HepG2 (cell line): ENCODE measurements around the gene ELFN1. TPM values are rescaled to one million over a fixed set of nuclear protein-coding genes. Genes with fewer than 3 reads are reported as not detected.

Experiments used
- ATAC-seq: fragments of 200-7000 bp; cut with Tn5 transposase; 3 replicates; pipeline ENCODE4 v1.9.1; 2020; ENCODE audit warnings: mild to moderate bottlenecking, moderate library complexity
- BruUV-seq: library from RNA; stranded (reverse); fragments of 400-500 nt; replicated peaks from 2 replicates; lab custom pipeline; 2021; lab: Mats Ljungman, UMichigan
- CTCF ChIA-PET: fragments of 300-600 bp; formaldehyde crosslinking; extraction: SDS; loops from one replicate; lab custom pipeline; 2021; ENCODE audit warnings: low total read pairs, inconsistent platforms, low intra/inter-chr PET ratio; lab: Yijun Ruan, JAX
- POLR2A ChIA-PET: fragments of 350-600 bp; sonication (Branson Sonifier 250); formaldehyde crosslinking; loops from one replicate; lab custom pipeline; 2020; ENCODE audit warnings: antibody characterized with exemption, inconsistent platforms; lab: Yijun Ruan, JAX
- DNase-seq: peaks from one replicate; pipeline ENCODE4 v3.0.0-alpha.2; 2015; ENCODE audit warnings: low spot score
- FAIRE-seq: peaks from 3 replicates; lab custom pipeline; 2011; peaks lifted over from hg19 to GRCh38; lab: Jason Lieb, UNC
- H2AFZ ChIP-seq: one replicate; pipeline ENCODE4 v1.6.1; 2011; ENCODE audit warnings: low read length, inconsistent platforms
- H3K27ac ChIP-seq: fragments of 300-600 bp; 3 replicates; pipeline ENCODE4 v1.8.0; 2011; ENCODE audit warnings: mixed run types, mild to moderate bottlenecking, mixed read lengths, low read length, inconsistent platforms; ENCODE audit not compliant: insufficient read depth; ENCODE audit errors: extremely low read length
- H3K27me3 ChIP-seq, 2 experiments: fragments of 200-600 bp in 1 of 2; 2 replicates in 1 of 2; 3 replicates in 1 of 2; pipeline versions ENCODE4 v1.6.0 to v1.8.0; 2011; ENCODE audit warnings: low read length in 2 of 2, mild to moderate bottlenecking in 2 of 2, moderate library complexity in 2 of 2, inconsistent platforms in 1 of 2; ENCODE audit not compliant: insufficient read depth in 2 of 2, control insufficient read depth in 1 of 2
- H3K36me3 ChIP-seq, 2 experiments: fragments of 200-600 bp in 1 of 2; replicated peaks in 1 of 2; 2 replicates in 1 of 2; 3 replicates in 1 of 2; pipeline versions ENCODE4 v1.5.1 to v1.8.0; 2011; ENCODE audit warnings: low read length in 2 of 2, inconsistent platforms in 1 of 2; ENCODE audit not compliant: insufficient read depth in 2 of 2, control insufficient read depth in 1 of 2
- H3K4me1 ChIP-seq: 2 replicates; pipeline ENCODE4 v1.5.1; 2012; ENCODE audit warnings: low read length, inconsistent platforms; ENCODE audit not compliant: insufficient read depth
- H3K4me2 ChIP-seq: 2 replicates; pipeline ENCODE4 v1.6.0; 2011; ENCODE audit warnings: low read depth, low read length, inconsistent platforms
- H3K4me3 ChIP-seq, 3 experiments: fragments of 200-600 bp in 1 of 3; sonication (generic), shearing (Covaris generic) in 1 of 3; replicated peaks in 1 of 3; 2 replicates each; pipeline ENCODE4 v1.5.1; 2011 to 2016; ENCODE audit warnings: low read length in 3 of 3, inconsistent platforms in 2 of 3, low read depth in 2 of 3, mild to moderate bottlenecking in 2 of 3, control low read depth in 1 of 3, mixed read lengths in 1 of 3; ENCODE audit not compliant: insufficient read depth in 1 of 3
- H3K79me2 ChIP-seq: one replicate; pipeline ENCODE4 v1.6.1; 2011; ENCODE audit warnings: low read length, inconsistent platforms; ENCODE audit not compliant: insufficient read depth
- H3K9ac ChIP-seq: 2 replicates; pipeline ENCODE4 v1.6.0; 2011; ENCODE audit warnings: mild to moderate bottlenecking, low read depth, low read length, inconsistent platforms; ENCODE audit not compliant: insufficient read depth
- H3K9me3 ChIP-seq: 2 replicates; pipeline ENCODE4 v1.5.1; 2012; ENCODE audit warnings: mild to moderate bottlenecking, low read length
- H4K20me1 ChIP-seq: 2 replicates; pipeline ENCODE4 v1.6.0; 2011; ENCODE audit warnings: inconsistent platforms, mild to moderate bottlenecking, low read length, moderate library complexity; ENCODE audit not compliant: insufficient read depth
- AGO1 ChIP-seq: fragments of 200-400 bp; formaldehyde crosslinking; IDR thresholded peaks from 2 replicates; pipeline ENCODE4 v1.6.1; 2017; ENCODE audit warnings: mild to moderate bottlenecking, low read depth, low read length, moderate library complexity; ENCODE audit not compliant: poor library complexity, severe bottlenecking
- CREB1 ChIP-seq, 2 experiments: fragments of 450-650 bp in 1 of 2; IDR thresholded peaks; 2 replicates each; pipeline ENCODE4 v1.6.1; 2016 to 2017; ENCODE audit warnings: control low read depth in 1 of 2, mild to moderate bottlenecking in 1 of 2, missing compliant biosample characterization in 1 of 2, missing genetic modification characterization in 1 of 2
- GATAD1 ChIP-seq: IDR thresholded peaks from 2 replicates; pipeline ENCODE4 v1.6.1; 2016; ENCODE audit warnings: missing genetic modification reagents, missing compliant biosample characterization
- GATAD2A ChIP-seq: IDR thresholded peaks from 2 replicates; pipeline ENCODE4 v1.6.1; 2016
- HOXA3 ChIP-seq: sonication (generic); formaldehyde crosslinking; IDR thresholded peaks from 2 replicates; pipeline ENCODE4 v1.5.0; 2020; ENCODE audit warnings: missing genetic modification reagents
- IKZF1 ChIP-seq: fragments of 450-650 bp; IDR thresholded peaks from 2 replicates; pipeline ENCODE4 v1.7.1; 2016
- IRF9 ChIP-seq: sonication (generic); formaldehyde crosslinking; IDR thresholded peaks from 2 replicates; pipeline ENCODE4 v1.8.0; 2022; ENCODE audit warnings: missing genetic modification reagents, mild to moderate bottlenecking, borderline replicate concordance
- KLF11 ChIP-seq: IDR thresholded peaks from 2 replicates; pipeline ENCODE4 v1.6.1; 2016; ENCODE audit warnings: missing compliant biosample characterization
- MAX ChIP-seq: IDR thresholded peaks from 2 replicates; pipeline ENCODE4 v1.6.1; 2012; ENCODE audit warnings: inconsistent platforms
- MXD4 ChIP-seq: IDR thresholded peaks from 2 replicates; pipeline ENCODE4 v1.6.1; 2016; ENCODE audit warnings: mild to moderate bottlenecking, missing biosample characterization, missing genetic modification reagents
- ZNF224 ChIP-seq: sonication (generic); formaldehyde crosslinking; IDR thresholded peaks from 2 replicates; pipeline ENCODE4 v1.5.0; 2020; ENCODE audit warnings: mild to moderate bottlenecking, missing genetic modification reagents
- ZNF460 ChIP-seq: sonication (generic); formaldehyde crosslinking; IDR thresholded peaks from 2 replicates; pipeline ENCODE4 v1.5.1; 2020; ENCODE audit warnings: missing genetic modification reagents, mild to moderate bottlenecking, borderline replicate concordance
- ZNF484 ChIP-seq: sonication (generic); formaldehyde crosslinking; IDR thresholded peaks from 2 replicates; pipeline ENCODE4 v1.5.1; 2020; ENCODE audit warnings: mild to moderate bottlenecking, low read depth, missing genetic modification reagents, borderline replicate concordance
- ZNF572 ChIP-seq: sonication (generic); formaldehyde crosslinking; IDR thresholded peaks from 2 replicates; pipeline ENCODE4 v1.5.1; 2020; ENCODE audit warnings: mild to moderate bottlenecking, missing genetic modification reagents
- WGBS: methylation state at CpG from one replicate; pipeline ENCODE4 v1.1.6; 2017; ENCODE audit warnings: low lambda C conversion rate; 5-methylcytosine and 5-hydroxymethylcytosine counted together
- in situ Hi-C: cut with HindIII; loops from 2 replicates; pipeline ENCODE4 v1.10.0; 2017; ENCODE audit warnings: low pct_unique_long_range_greater_than_20kb; ENCODE audit not compliant: extremely low pct_ligation_motif_present
- intact Hi-C: fragments of 100-400 bp; cut with micrococcal nuclease; formaldehyde crosslinking; loops from one replicate; pipeline ENCODE4 v1.10.0; 2022; ENCODE audit not compliant: unreplicated experiment
- polyA plus RNA-seq, 8 experiments: library from polyadenylated mRNA; depleted of rRNA in 3 of 8; stranded (reverse) in 7 of 8; unstranded in 1 of 8; fragments of >200 nt; fragmentation: Illumina TruSeq in 4 of 8; extraction: Trizol in 4 of 8; gene quantifications; 2 replicates each; pipeline versions ENCODE4 v1.2.1 to v1.2.3, GENCODE V29; 2011 to 2016; ENCODE audit warnings: low read depth in 4 of 8, missing spikeins in 1 of 8, mixed read lengths in 1 of 8; ENCODE audit not compliant: insufficient read depth in 1 of 8
- total RNA-seq, 5 experiments: library from RNA; depleted of rRNA; stranded (reverse); fragments of >200 nt; fragmentation: Illumina TruSeq; extraction: Trizol; gene quantifications; 2 replicates each; pipeline ENCODE4 v1.2.3, GENCODE V29; 2016; ENCODE audit warnings: low read depth in 1 of 5

The ELFN1 gene
- total and polyA plus RNA-seq, 2 of the 13 experiments (the other 11 are each of a cell fraction or from before 2014, with no cell fraction given), result 0.13 to 0.18 TPM

- Histone ChIP-seq H3K4me1 (peaks cover 19% of the 10 kb centered on the region), H3K36me3 (no peaks in the 10 kb centered on the region), H3K9ac (no peak overlapping the region), H4K20me1 (no peaks in the 10 kb centered on the region), H3K9me3 (no peaks in the 10 kb centered on the region), H3K4me3 (no peak overlapping the region), H3K27ac (no peak overlapping the region), H3K27me3 (peaks cover 0 to 24% of the 10 kb centered on the region in 2 experiments; a peak in 4 of 5 replicates), H2AFZ (no peak overlapping the region), H3K79me2 (no peaks in the 10 kb centered on the region), H3K4me2 (no peak overlapping the region)
- POLR2A ChIA-PET, result no interaction called here
- DNase-seq (no peak), ATAC-seq (no peak), FAIRE-seq (no peak)
- intact Hi-C loops (no loop called here), in situ Hi-C loops (no loop called here)
- no peak for TF ChIP-seq ZNF460 (CRISPR knock-in tag)
- no peak for TF ChIP-seq GATAD2A (CRISPR knock-in tag)
- no peak for TF ChIP-seq ZNF224 (CRISPR knock-in tag)
- no peak for TF ChIP-seq IRF9 (CRISPR knock-in tag)
- TF ChIP-seq IKZF1, result no peak
- TF ChIP-seq MXD4, result no peak
- no peak for TF ChIP-seq MAX
- 78% methylated on average over 14 of the region's 19 CpGs for WGBS
- CTCF ChIA-PET, result no interaction called here
- BruUV-seq, result no TSS peak
These were observed 68.9 kb downstream of the ELFN1 start for GRCh38 chr7:1738956-1739355.

GRCh38 chr7:1739593-1739992 is 69.5 kb downstream of the ELFN1 start:
- no peak overlapping the region for H3K4me2 ChIP-seq
- no peak for TF ChIP-seq KLF11
- no peak for TF ChIP-seq AGO1
- no peak for TF ChIP-seq HOXA3
- no peak for TF ChIP-seq CREB1 (IDR thresholded peaks at IDR 0.05)
- TF ChIP-seq CREB1 (CRISPR knock-in tag; IDR thresholded peaks at IDR 0.05), result no peak
- TF ChIP-seq ZNF572 (CRISPR knock-in tag), result no peak
- no peak for TF ChIP-seq ZNF484 (CRISPR knock-in tag)
- TF ChIP-seq GATAD1 (CRISPR knock-in tag), result no peak
- no peak for TF ChIP-seq IKZF1
- in situ Hi-C loops (no loop called here), intact Hi-C loops (no loop called here)
- H3K4me1 ChIP-seq, result peaks cover 19% of the 10 kb centered on the region
- FAIRE-seq (no peak), ATAC-seq (no peak), DNase-seq (no peak)
- WGBS, result 58% methylated on average over 14 of the region's 14 CpGs
- ChIA-PET POLR2A (no interaction called here), CTCF (no interaction called here)
- H3K4me3 ChIP-seq, result no peak overlapping the region
- H4K20me1 ChIP-seq, result no peaks in the 10 kb centered on the region
- no peaks in the 10 kb centered on the region for H3K79me2 ChIP-seq
- H3K27me3 ChIP-seq, result peaks cover 0 to 21% of the 10 kb centered on the region in 2 experiments; a peak in 3 of 5 replicates
- no peak overlapping the region for H2AFZ ChIP-seq
- H3K36me3 ChIP-seq, result no peaks in the 10 kb centered on the region
- no peaks in the 10 kb centered on the region for H3K9me3 ChIP-seq
- BruUV-seq, result no TSS peak
- no peak overlapping the region for H3K27ac ChIP-seq
- H3K9ac ChIP-seq, result no peak overlapping the region
